Panc1 (cell line): ENCODE measurements around the gene CEACAM18. TPM values are rescaled to one million over a fixed set of nuclear protein-coding genes. Genes with fewer than 3 reads are reported as not detected.

Experiments
- ATAC-seq: fragments of 200-7000 bp; cut with Tn5 transposase; 2 replicates; pipeline ENCODE4 v1.9.1; 2020; ENCODE audit warnings: mild to moderate bottlenecking, moderate library complexity
- BruUV-seq: library from RNA; stranded (reverse); fragments of 400-500 nt; replicated peaks from 2 replicates; lab custom pipeline; 2021; lab: Mats Ljungman, UMichigan
- CTCF ChIA-PET: fragments of 300-600 bp; sonication (Branson Sonifier 250); formaldehyde crosslinking; loops from one replicate; lab custom pipeline; 2022; ENCODE audit warnings: antibody characterized with exemption; lab: Charles Lee
- POLR2A ChIA-PET: fragments of 300-600 bp; sonication (Branson Sonifier 250); formaldehyde crosslinking; loops from one replicate; lab custom pipeline; 2022; ENCODE audit warnings: antibody characterized with exemption; lab: Charles Lee
- DNase-seq: peaks from one replicate; pipeline ENCODE4 v3.0.0-alpha.2; 2010; ENCODE audit warnings: low read depth, low spot score
- H3K27ac ChIP-seq: 2 replicates; pipeline ENCODE4 v1.5.1; 2011; ENCODE audit warnings: mild to moderate bottlenecking, low read length, inconsistent platforms
- H3K27me3 ChIP-seq: fragments of 200-500 bp; sonication (Bioruptor generic); 2 replicates; pipeline ENCODE4 v1.6.0; 2014; ENCODE audit warnings: low read length, inconsistent platforms; ENCODE audit not compliant: control insufficient read depth, insufficient read depth
- H3K36me3 ChIP-seq: fragments of 200-500 bp; sonication (Bioruptor generic); 2 replicates; pipeline ENCODE4 v1.5.1; 2014; ENCODE audit warnings: inconsistent platforms, mild to moderate bottlenecking, low read length, moderate library complexity; ENCODE audit not compliant: control insufficient read depth, insufficient read depth
- H3K4me1 ChIP-seq: 2 replicates; pipeline ENCODE4 v1.5.1; 2011; ENCODE audit warnings: inconsistent platforms, mild to moderate bottlenecking, low read length, moderate library complexity; ENCODE audit not compliant: control insufficient read depth, insufficient read depth
- H3K4me3 ChIP-seq, 2 experiments: 2 replicates each; pipeline ENCODE4 v1.5.1; 2011 to 2012; ENCODE audit warnings: low read depth in 2 of 2, low read length in 2 of 2, mild to moderate bottlenecking in 2 of 2, inconsistent platforms in 1 of 2, moderate library complexity in 1 of 2
- H3K9me3 ChIP-seq: fragments of 200-500 bp; sonication (Bioruptor generic); 2 replicates; pipeline ENCODE4 v1.5.1; 2014; ENCODE audit warnings: low read depth, mild to moderate bottlenecking, inconsistent platforms, low read length, moderate library complexity; ENCODE audit not compliant: control insufficient read depth, insufficient read depth
- POLR2AphosphoS5 ChIP-seq: IDR thresholded peaks from 2 replicates; pipeline ENCODE4 v1.6.1; 2012; ENCODE audit warnings: mild to moderate bottlenecking, low read depth, low read length, moderate library complexity
- SIN3A ChIP-seq: IDR thresholded peaks from 2 replicates; pipeline ENCODE4 v1.6.1; 2012; ENCODE audit warnings: low read depth, mild to moderate bottlenecking, low read length, moderate library complexity, borderline replicate concordance; ENCODE audit not compliant: insufficient read depth
- TCF7L2 ChIP-seq: IDR thresholded peaks from 2 replicates; pipeline ENCODE4 v1.6.1; 2011; ENCODE audit warnings: mild to moderate bottlenecking, low read depth, low read length, inconsistent platforms
- in situ Hi-C: cut with HindIII; loops from 2 replicates; pipeline ENCODE4 v1.10.0; 2016; ENCODE audit warnings: low sequenced_read_pairs, low pct_unique_long_range_greater_than_20kb
- intact Hi-C: fragments of 100-400 bp; cut with micrococcal nuclease; formaldehyde crosslinking; loops from one replicate; pipeline ENCODE4 v1.10.0; 2022; ENCODE audit not compliant: unreplicated experiment
- total RNA-seq: library from RNA; stranded (reverse); gene quantifications from one replicate; pipeline ENCODE4 v1.2.1, GENCODE V29; 2021; ENCODE audit not compliant: unreplicated experiment
- TF ChIP-seq, protein P1 (sequence below), 2 experiments: IDR thresholded peaks; 2 replicates each; pipeline ENCODE4 v1.6.1; 2011 to 2012; ENCODE audit warnings: low read depth in 2 of 2, control low read depth in 1 of 2, low read length in 1 of 2, mild to moderate bottlenecking in 1 of 2, moderate library complexity in 1 of 2; ENCODE audit not compliant: insufficient read depth in 1 of 2
- TF ChIP-seq, protein P2 (sequence below): fragments of 450-650 bp; IDR thresholded peaks from 2 replicates; pipeline ENCODE4 v1.5.1; 2017; ENCODE audit warnings: mild to moderate bottlenecking

CEACAM18 gene
- total RNA-seq, 1 experiment from 2014 or later: not detected

- POLR2A ChIA-PET: no interaction called here
- in situ Hi-C loops: no loop called here
- H3K27ac ChIP-seq: no peak overlapping the region
- CTCF ChIA-PET: interaction anchor here (0.8 kb wide), 1 partner anchor 39 kb away, joined by 3 read pairs; no protein-coding TSS in a partner anchor
- DNase-seq (no peak), ATAC-seq (no peak)
- H3K4me1 ChIP-seq: no peaks in the 10 kb centered on the region
- no TSS peak for BruUV-seq
- no peaks in the 10 kb centered on the region for H3K9me3 ChIP-seq
- H3K27me3 ChIP-seq: peaks cover 7% of the 10 kb centered on the region
- H3K36me3 ChIP-seq: no peaks in the 10 kb centered on the region
- intact Hi-C loops: no loop called here
- TF ChIP-seq SIN3A (no peak), TCF7L2 (no peak), POLR2AphosphoS5 (no peak)
- TF ChIP-seq, protein P1, sequence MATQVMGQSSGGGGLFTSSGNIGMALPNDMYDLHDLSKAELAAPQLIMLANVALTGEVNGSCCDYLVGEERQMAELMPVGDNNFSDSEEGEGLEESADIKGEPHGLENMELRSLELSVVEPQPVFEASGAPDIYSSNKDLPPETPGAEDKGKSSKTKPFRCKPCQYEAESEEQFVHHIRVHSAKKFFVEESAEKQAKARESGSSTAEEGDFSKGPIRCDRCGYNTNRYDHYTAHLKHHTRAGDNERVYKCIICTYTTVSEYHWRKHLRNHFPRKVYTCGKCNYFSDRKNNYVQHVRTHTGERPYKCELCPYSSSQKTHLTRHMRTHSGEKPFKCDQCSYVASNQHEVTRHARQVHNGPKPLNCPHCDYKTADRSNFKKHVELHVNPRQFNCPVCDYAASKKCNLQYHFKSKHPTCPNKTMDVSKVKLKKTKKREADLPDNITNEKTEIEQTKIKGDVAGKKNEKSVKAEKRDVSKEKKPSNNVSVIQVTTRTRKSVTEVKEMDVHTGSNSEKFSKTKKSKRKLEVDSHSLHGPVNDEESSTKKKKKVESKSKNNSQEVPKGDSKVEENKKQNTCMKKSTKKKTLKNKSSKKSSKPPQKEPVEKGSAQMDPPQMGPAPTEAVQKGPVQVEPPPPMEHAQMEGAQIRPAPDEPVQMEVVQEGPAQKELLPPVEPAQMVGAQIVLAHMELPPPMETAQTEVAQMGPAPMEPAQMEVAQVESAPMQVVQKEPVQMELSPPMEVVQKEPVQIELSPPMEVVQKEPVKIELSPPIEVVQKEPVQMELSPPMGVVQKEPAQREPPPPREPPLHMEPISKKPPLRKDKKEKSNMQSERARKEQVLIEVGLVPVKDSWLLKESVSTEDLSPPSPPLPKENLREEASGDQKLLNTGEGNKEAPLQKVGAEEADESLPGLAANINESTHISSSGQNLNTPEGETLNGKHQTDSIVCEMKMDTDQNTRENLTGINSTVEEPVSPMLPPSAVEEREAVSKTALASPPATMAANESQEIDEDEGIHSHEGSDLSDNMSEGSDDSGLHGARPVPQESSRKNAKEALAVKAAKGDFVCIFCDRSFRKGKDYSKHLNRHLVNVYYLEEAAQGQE (IDR thresholded peaks at IDR 0.05; ENCODE audit: insufficient read depth in 1 of 2, low read depth in 2 of 2, low read length in 1 of 2): no peak
- TF ChIP-seq, protein P2, sequence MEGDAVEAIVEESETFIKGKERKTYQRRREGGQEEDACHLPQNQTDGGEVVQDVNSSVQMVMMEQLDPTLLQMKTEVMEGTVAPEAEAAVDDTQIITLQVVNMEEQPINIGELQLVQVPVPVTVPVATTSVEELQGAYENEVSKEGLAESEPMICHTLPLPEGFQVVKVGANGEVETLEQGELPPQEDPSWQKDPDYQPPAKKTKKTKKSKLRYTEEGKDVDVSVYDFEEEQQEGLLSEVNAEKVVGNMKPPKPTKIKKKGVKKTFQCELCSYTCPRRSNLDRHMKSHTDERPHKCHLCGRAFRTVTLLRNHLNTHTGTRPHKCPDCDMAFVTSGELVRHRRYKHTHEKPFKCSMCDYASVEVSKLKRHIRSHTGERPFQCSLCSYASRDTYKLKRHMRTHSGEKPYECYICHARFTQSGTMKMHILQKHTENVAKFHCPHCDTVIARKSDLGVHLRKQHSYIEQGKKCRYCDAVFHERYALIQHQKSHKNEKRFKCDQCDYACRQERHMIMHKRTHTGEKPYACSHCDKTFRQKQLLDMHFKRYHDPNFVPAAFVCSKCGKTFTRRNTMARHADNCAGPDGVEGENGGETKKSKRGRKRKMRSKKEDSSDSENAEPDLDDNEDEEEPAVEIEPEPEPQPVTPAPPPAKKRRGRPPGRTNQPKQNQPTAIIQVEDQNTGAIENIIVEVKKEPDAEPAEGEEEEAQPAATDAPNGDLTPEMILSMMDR: no peak
- H3K4me3 ChIP-seq: no peak overlapping the region
Observed at GRCh38 chr19:51513968-51514367, 35.6 kb downstream of the CEACAM18 start.

- CTCF ChIA-PET: interaction anchor here (0.8 kb wide), 1 partner anchor 40 kb away, joined by 3 read pairs; no protein-coding TSS in a partner anchor
- TF ChIP-seq, protein P1 (IDR thresholded peaks at IDR 0.05; ENCODE audit: insufficient read depth in 1 of 2, low read depth in 2 of 2, low read length in 1 of 2): no peak
- TF ChIP-seq SIN3A (no peak), POLR2AphosphoS5 (no peak), TCF7L2 (no peak)
- TF ChIP-seq, protein P2: peak; percentile 81
- ATAC-seq (peak; percentile 69), DNase-seq (peak; percentile 39)
- H3K27me3 ChIP-seq: peaks cover 7% of the 10 kb centered on the region
- no peaks in the 10 kb centered on the region for H3K4me1 ChIP-seq
- no peak overlapping the region for H3K27ac ChIP-seq
- BruUV-seq: no TSS peak
- H3K9me3 ChIP-seq: no peaks in the 10 kb centered on the region
- no peak overlapping the region for H3K4me3 ChIP-seq
- H3K36me3 ChIP-seq: no peaks in the 10 kb centered on the region
- in situ Hi-C loops: no loop called here
- POLR2A ChIA-PET: no interaction called here
- intact Hi-C loops: no loop called here
Observed at GRCh38 chr19:51514866-51515481, 36.6 kb downstream of the CEACAM18 start.
